Kidney epithelial cell (primary cell): ENCODE measurements around the gene GALNS. TPM values are rescaled to one million over a fixed set of nuclear protein-coding genes. Genes with fewer than 3 reads are reported as not detected.

ENCODE experiments used
- DNase-seq: peaks from one replicate; pipeline ENCODE4 v3.0.0-alpha.2; 2010; ENCODE audit warnings: low read depth
- H3K27me3 ChIP-seq: 2 replicates; pipeline ENCODE4 v1.6.0; 2011; ENCODE audit warnings: low read length; ENCODE audit not compliant: control insufficient read depth, insufficient read depth
- H3K36me3 ChIP-seq: 2 replicates; pipeline ENCODE4 v1.5.1; 2011; ENCODE audit warnings: low read length; ENCODE audit not compliant: control insufficient read depth, insufficient read depth
- H3K4me3 ChIP-seq: 2 replicates; pipeline ENCODE4 v1.5.1; 2011; ENCODE audit warnings: low read depth, mild to moderate bottlenecking, control low read depth, low read length
- total RNA-seq: library from RNA; depleted of rRNA; stranded (reverse); fragments of >200 nt; gene quantifications from 2 replicates; pipeline ENCODE4 v1.2.3, GENCODE V29; 2015
- TF ChIP-seq, protein P1 (sequence below): IDR thresholded peaks from 2 replicates; pipeline ENCODE4 v1.5.1; 2011; ENCODE audit warnings: mild to moderate bottlenecking, moderate library complexity, low read length, control low read depth, inconsistent platforms; ENCODE audit not compliant: insufficient read depth, poor library complexity, severe bottlenecking

Gene GALNS
- total RNA-seq, 1 donor from 2014 or later = 23.6 TPM

DNA sequence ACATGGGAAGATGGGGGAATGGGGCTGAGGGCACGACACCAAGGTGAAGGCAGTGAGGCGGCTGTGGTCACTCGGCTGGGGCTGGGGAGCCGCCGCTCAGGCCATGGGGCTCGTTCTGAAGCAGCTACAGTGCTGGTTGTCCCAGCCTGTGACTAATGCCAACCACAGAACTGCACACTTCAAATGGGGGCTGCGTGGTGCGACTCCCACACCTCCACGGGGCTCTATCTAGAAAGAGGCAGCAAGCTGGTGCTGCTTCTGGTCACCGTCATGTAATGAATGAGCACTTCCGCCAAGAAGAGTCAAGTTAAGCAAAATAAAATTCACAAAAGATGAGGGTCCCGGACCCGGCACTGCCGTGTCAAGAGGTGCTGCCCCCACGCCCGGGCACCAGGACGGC is 20.0 kb downstream of the GALNS start:
- no peak for DNase-seq
- TF ChIP-seq, protein P1, sequence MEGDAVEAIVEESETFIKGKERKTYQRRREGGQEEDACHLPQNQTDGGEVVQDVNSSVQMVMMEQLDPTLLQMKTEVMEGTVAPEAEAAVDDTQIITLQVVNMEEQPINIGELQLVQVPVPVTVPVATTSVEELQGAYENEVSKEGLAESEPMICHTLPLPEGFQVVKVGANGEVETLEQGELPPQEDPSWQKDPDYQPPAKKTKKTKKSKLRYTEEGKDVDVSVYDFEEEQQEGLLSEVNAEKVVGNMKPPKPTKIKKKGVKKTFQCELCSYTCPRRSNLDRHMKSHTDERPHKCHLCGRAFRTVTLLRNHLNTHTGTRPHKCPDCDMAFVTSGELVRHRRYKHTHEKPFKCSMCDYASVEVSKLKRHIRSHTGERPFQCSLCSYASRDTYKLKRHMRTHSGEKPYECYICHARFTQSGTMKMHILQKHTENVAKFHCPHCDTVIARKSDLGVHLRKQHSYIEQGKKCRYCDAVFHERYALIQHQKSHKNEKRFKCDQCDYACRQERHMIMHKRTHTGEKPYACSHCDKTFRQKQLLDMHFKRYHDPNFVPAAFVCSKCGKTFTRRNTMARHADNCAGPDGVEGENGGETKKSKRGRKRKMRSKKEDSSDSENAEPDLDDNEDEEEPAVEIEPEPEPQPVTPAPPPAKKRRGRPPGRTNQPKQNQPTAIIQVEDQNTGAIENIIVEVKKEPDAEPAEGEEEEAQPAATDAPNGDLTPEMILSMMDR = no peak
- H3K36me3 ChIP-seq = no peaks in the 10 kb centered on the region
- no peak overlapping the region for H3K4me3 ChIP-seq
- no peaks in the 10 kb centered on the region for H3K27me3 ChIP-seq

DNA sequence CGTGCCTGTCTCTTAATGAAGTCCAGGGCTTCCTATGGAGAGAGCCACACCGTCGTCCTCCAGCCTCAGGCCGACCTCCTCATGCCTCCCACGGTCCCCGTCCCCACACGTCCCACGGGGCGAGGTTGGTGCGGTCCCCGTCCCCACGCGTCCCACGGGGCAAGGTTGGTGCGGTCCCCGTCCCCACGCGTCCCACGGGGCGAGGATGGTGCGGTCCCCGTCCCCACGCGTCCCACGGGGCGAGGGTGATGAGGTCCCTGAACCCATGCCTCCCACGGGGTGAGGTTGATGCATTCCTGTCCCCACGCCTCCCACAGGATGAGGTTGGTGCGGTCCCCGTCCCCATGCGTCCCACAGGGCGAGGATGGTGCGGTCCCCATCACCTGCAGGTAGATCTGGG is 20.9 kb downstream of the GALNS start:
- Histone ChIP-seq H3K27me3 (no peaks in the 10 kb centered on the region), H3K4me3 (no peak overlapping the region), H3K36me3 (no peaks in the 10 kb centered on the region)
- DNase-seq = no peak
- TF ChIP-seq, protein P1 = no peak

DNA sequence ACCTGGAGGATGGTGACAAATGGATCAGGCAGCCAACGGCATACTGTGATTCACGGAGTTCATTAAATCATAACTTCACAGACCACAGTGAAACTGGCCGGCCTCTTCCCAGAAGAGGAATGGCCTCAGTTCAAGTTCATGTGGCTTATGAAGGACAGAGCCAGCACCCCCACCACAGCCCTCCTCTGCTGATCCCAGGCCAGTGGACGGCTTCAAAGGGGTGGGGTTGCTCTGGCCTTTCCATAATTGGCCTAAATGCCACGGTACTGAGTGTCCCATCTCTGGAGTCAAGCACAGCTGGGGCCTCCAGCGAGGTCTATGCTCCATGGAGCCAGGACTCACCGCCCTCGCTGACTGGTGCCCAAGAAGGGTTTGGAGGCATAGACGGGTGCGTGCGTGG is 21.4 kb downstream of the GALNS start:
- H3K36me3 ChIP-seq = no peaks in the 10 kb centered on the region
- H3K4me3 ChIP-seq = no peak overlapping the region
- no peaks in the 10 kb centered on the region for H3K27me3 ChIP-seq
- TF ChIP-seq, protein P1 = no peak
- DNase-seq = no peak

DNA sequence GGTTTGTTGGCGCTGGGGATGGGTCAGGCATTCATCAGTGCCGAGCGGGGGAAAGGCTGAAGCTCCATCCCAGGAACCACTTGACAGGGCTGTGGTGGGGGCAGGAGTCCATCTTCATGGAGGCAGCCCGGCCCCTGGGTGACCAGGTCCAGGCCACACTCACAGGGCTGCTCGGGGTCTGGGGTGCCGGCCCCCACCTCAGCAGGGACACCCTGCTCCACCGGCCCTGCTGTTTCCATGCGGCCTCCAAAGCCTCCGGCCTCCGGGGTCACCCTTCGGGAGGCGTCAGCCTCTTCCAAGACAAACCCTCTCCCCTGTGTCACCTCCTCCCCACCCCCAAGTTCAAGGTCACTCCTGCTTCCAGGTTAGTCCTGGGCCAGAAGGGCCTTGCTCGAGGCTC is 22.1 kb downstream of the GALNS start:
- TF ChIP-seq, protein P1 = no peak
- no peak for DNase-seq

DNA sequence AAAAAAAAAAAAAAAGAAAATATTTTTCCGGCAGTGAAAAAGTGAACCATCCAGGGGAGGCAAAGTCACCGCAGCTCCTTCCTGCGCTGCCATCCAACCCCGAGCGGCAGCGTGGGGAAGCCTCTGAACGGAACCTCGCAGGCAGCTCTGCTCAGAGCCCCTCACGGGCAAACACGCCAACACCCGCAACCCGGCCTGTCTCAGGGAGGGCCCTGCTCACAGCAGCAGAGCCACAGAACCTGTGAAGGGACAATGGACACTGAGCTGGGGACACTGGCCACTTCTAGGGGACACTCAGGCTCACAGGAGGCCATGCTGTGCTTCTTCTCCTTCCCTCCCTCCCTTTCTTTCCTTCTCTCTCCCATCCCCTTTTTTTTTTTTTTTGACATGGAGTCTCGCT is 23.7 kb downstream of the GALNS start:
- Histone ChIP-seq H3K27me3 (no peaks in the 10 kb centered on the region), H3K4me3 (no peak overlapping the region), H3K36me3 (no peaks in the 10 kb centered on the region)
- TF ChIP-seq, protein P1 = no peak
- no peak for DNase-seq

More for the DNA sequence above, 22.1 kb downstream of the GALNS start:
- no peak overlapping the region for H3K4me3 ChIP-seq
- H3K36me3 ChIP-seq = no peaks in the 10 kb centered on the region
- no peaks in the 10 kb centered on the region for H3K27me3 ChIP-seq

DNA sequence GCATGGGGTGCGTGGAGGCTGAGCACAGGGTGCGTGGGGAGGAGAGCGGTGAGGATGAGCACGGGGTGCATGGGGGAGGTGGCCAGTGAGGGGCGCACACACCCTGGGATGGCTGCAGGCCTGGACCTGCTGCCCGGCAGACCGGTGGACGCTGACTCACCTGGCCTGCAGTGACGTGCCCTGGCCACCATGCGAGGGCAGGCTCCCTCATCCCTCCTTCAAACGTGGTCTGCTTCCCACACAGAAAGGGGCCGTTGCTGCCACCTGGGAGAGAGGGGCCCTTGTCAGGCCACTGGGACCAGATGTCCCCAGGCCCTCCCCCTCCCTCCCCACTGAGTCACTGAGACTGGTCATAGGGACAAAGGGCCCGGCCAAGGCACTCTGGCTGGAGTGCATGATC is 24.9 kb downstream of the GALNS start:
- no peak for DNase-seq
- TF ChIP-seq, protein P1 = no peak
- Histone ChIP-seq H3K4me3 (no peak overlapping the region), H3K36me3 (no peaks in the 10 kb centered on the region), H3K27me3 (no peaks in the 10 kb centered on the region)
